IPS DF 6.9 (cell line): ENCODE data around the gene NTSR1.

Experiments
- DNase-seq: peaks from one replicate; pipeline ENCODE4 v3.0.0-alpha.2; 2013; ENCODE audit warnings: low read depth, low spot score
- H3K27ac ChIP-seq: one replicate; pipeline ENCODE4 v1.5.1; 2013; ENCODE audit warnings: low read length, control low read depth
- H3K27me3 ChIP-seq: 2 replicates; pipeline ENCODE4 v1.6.1; 2013; ENCODE audit warnings: mild to moderate bottlenecking, low read length; ENCODE audit not compliant: control insufficient read depth, insufficient read depth
- H3K36me3 ChIP-seq: 2 replicates; pipeline ENCODE4 v1.6.1; 2013; ENCODE audit warnings: low read length; ENCODE audit not compliant: control insufficient read depth, insufficient read depth
- H3K4me1 ChIP-seq: 2 replicates; pipeline ENCODE4 v1.6.1; 2013; ENCODE audit warnings: low read length; ENCODE audit not compliant: control insufficient read depth, insufficient read depth
- H3K4me3 ChIP-seq: 2 replicates; pipeline ENCODE4 v1.5.1; 2013; ENCODE audit warnings: mild to moderate bottlenecking, low read length
- H3K9me3 ChIP-seq: 2 replicates; pipeline ENCODE4 v1.6.1; 2013; ENCODE audit warnings: low read length, inconsistent platforms; ENCODE audit not compliant: control insufficient read depth, insufficient read depth
- WGBS: extraction: QIAGEN DNeasy Blood & Tissue Kit; methylation state at CpG from one replicate; pipeline ENCODE4 v1.1.7; 2013; ENCODE audit warnings: mixed read lengths, missing lambda C conversion rate; ENCODE audit not compliant: insufficient read length, insufficient coverage; 5-methylcytosine and 5-hydroxymethylcytosine counted together

NTSR1 gene

DNA sequence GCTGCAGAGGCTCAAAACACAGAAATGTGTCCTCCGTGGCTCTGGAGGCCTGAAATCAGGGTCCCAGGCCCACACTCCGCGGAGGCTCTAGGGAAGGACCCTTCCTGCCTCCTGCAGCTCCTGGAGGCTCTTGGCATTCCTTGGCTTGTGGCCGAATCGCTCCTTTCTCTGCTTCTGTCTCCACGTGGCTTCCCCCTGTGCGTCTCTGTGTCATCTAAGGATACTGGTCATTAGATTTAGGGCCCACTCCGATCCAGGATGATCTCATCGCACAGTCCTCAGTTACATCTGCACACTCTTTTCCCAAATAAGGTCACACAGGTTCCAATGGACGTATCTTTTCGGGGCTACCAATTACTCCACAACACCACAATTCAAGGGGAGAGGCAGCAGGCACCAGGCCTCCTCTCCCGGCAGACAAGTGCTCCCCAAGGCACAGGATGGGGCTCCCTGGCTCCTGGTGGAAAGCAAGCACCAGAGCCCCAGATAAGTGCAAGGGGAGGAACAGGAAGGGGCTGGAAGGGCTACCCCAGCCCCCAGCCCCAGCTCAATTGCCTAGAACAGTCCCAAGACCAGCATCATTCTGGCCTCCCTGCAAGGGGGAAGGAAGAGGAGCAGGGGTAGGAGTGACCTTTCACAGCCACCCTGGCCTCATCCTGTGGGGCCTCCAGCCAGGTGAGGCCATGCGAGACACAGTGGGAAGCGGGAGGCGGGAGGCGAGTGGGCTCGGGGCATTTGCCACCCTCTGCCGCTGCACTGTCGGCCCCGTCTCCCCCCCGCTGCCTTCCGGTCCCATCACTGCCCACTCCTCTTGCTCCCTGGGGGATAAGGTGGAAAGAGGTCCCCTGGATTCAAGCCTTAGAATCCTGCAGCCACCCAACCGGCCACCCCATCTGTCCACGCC lies 16.3 kb downstream of the NTSR1 start:
- no peak overlapping the region for H3K27ac ChIP-seq
- H3K9me3 ChIP-seq, result no peaks in the 10 kb centered on the region
- H3K36me3 ChIP-seq, result no peaks in the 10 kb centered on the region
- no peaks in the 10 kb centered on the region for H3K27me3 ChIP-seq
- no CpG with 5 or more reads among the region's 24 CpGs for WGBS
- H3K4me1 ChIP-seq, result no peaks in the 10 kb centered on the region
- H3K4me3 ChIP-seq, result no peak overlapping the region
- no peak for DNase-seq

DNA sequence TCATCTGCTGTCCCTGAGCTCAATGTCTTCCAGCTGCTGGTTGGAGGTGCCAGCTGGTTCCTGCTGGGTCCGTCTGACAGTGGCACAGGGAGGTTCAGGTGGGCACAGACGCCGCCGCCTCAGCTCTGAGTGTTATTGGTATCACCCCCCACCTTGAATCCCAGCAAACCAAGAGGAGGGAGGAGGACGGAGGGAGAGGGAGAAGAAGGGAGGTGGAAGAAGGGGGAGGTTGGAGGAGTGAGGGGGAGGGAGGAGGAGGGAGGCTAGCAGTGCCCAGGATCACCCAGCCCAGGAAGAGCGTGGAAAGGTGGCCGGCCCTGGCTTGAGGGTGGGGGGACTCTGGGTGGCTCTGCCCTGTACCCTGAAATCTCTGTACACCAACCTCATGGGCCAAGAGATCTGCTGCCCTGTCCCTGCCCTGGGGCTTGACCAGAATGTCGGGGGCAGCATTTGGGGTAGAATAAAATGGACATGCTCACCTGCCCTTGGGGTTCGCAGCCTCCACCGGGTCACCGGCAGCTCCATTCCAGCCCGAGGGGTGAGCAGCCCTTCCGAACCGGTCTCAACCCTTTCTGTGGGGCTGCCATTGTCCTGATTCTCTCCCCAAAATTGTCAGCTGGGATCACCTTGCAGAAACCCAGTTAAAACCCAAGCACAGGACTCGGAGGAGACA lies 17.1 kb downstream of the NTSR1 start:
- Histone ChIP-seq H3K9me3 (no peaks in the 10 kb centered on the region), H3K27ac (no peak overlapping the region), H3K4me1 (no peaks in the 10 kb centered on the region), H3K36me3 (no peaks in the 10 kb centered on the region), H3K4me3 (no peak overlapping the region), H3K27me3 (no peaks in the 10 kb centered on the region)
- no CpG with 5 or more reads among the region's 15 CpGs for WGBS
- no peak for DNase-seq

DNA sequence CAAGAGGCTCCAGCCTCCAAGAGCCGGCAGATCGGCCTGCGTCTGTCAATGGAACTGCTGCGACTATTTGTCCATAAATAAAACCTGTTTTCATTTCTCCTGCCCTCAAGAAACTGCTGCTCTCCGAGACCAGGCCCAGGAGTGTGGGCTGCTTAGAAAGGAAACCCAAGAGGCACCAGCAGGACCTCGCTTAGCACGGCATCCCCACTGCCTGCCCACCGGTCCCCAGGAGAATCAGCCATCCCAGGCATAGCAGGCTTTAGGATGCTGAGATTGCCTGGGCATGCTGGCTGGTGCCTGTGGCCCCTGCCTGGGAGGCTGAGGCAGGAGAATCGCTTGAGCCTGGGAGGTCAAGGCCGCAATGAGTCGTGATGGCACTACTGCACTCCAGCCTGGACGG lies 17.6 kb downstream of the NTSR1 start:
- Histone ChIP-seq H3K27ac (no peak overlapping the region), H3K36me3 (no peaks in the 10 kb centered on the region), H3K27me3 (no peaks in the 10 kb centered on the region), H3K4me3 (no peak overlapping the region), H3K9me3 (no peaks in the 10 kb centered on the region), H3K4me1 (no peaks in the 10 kb centered on the region)
- no peak for DNase-seq
- WGBS, result no CpG with 5 or more reads among the region's 12 CpGs

DNA sequence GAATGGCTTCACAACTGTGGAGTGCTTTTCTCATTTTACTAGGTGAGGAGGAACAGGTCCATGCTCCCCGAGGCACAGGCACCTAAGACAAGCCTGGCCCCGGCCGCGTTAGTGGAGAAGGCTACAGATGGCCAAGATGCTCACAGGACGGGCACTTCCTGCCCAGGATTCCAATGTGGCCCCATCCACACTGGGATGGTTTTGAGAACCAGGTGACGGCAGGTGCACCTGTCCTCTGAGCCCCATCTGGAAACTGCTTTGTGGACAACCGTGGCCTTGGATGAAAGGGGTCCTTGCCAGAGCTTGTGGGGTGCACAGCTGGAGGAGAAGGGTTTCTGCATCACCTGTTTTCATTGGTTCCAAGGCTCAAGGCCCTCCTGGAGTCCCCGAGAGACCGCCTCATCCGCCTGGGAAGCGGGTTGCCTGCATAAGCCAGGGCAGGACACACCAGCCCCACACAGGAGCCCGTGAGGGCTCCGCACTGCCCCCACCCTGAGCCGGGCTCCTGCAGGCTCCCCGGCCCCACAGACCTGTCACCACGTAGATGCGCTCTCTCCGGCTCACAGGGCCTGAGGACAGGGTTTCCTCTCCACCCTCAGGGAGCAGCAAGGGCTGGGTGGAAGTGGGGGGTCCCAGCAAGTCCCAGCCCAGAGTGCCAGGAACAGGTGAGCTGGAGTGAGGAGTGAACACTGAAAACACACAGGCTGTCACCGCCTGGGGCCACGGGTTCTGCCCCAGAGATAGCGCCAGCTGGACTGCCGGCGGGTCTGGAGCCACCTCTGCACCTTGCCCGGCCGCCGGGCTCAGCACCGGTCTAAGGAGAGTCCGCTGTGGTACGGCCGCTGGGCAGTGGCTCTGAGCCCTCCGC lies 18.3 kb downstream of the NTSR1 start:
- no CpG with 5 or more reads among the region's 31 CpGs for WGBS
- H3K4me3 ChIP-seq, result no peak overlapping the region
- H3K9me3 ChIP-seq, result no peaks in the 10 kb centered on the region
- no peak overlapping the region for H3K27ac ChIP-seq
- H3K36me3 ChIP-seq, result no peaks in the 10 kb centered on the region
- H3K27me3 ChIP-seq, result no peaks in the 10 kb centered on the region
- no peak for DNase-seq
- no peaks in the 10 kb centered on the region for H3K4me1 ChIP-seq

DNA sequence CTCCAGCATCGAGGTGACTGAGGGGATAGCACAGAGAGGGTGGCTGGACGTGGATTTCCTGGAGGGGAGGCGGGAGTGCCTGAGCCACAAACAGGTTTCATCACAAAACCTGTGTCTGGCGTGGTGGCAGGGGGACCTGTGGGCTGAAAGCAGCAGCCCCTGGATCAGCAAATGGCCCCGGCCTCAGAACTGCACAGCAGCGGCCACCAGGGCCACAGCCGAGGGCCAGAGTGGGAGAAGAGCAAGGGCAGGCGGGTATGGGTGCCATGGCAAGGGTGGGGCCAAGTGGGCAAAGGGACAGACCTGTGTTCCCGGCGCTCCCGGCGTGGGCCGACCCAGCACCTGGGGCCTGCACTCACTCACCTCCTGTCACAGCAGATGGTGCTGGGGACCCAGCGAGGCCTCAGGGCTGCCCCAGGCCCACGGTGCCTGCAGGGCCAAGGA lies 19.0 kb downstream of the NTSR1 start:
- Histone ChIP-seq H3K27me3 (no peaks in the 10 kb centered on the region), H3K36me3 (no peaks in the 10 kb centered on the region), H3K9me3 (no peaks in the 10 kb centered on the region), H3K4me1 (no peaks in the 10 kb centered on the region), H3K27ac (no peak overlapping the region), H3K4me3 (no peak overlapping the region)
- WGBS, result no CpG with 5 or more reads among the region's 15 CpGs
- DNase-seq, result no peak

DNA sequence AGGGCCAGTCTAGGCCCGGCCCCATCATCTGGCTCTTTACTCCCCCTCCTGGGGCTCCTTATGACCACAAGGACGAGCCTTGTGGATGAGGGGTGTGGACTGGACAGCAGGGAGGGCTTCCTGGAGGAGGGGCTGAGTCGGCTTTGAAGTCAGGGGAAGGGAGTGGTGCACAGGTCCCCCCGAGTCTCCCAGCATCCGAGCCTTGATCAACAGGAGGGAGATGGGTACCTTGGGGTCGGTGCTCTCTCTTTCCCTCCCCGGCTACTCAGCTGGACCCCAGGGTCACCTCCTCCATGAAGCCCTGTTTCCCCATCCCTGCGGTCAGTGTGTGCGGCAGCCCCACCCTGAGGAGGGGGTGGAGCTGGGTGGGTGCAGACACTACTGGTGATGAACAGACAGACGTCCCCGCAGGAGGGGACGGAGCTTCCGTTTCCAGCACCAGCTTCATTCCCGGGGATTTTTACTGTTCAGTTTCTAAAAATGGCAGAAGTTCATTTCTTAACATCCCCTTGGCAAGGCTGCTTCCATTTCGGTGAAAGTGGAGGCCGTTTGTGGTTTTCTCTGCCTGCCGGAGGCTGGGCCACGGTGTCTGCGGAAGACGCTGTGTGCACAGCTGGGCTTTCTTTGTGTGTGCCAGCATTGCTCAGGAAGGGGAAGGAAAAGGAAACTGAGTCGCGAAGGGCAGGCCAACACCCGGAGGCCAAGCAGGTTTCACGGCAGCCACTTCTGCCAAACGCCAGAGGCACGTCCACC lies 19.6 kb downstream of the NTSR1 start:
- Histone ChIP-seq H3K27ac (no peak overlapping the region), H3K4me1 (no peaks in the 10 kb centered on the region), H3K9me3 (no peaks in the 10 kb centered on the region), H3K4me3 (no peak overlapping the region), H3K27me3 (no peaks in the 10 kb centered on the region), H3K36me3 (no peaks in the 10 kb centered on the region)
- no CpG with 5 or more reads among the region's 26 CpGs for WGBS
- no peak for DNase-seq

DNA sequence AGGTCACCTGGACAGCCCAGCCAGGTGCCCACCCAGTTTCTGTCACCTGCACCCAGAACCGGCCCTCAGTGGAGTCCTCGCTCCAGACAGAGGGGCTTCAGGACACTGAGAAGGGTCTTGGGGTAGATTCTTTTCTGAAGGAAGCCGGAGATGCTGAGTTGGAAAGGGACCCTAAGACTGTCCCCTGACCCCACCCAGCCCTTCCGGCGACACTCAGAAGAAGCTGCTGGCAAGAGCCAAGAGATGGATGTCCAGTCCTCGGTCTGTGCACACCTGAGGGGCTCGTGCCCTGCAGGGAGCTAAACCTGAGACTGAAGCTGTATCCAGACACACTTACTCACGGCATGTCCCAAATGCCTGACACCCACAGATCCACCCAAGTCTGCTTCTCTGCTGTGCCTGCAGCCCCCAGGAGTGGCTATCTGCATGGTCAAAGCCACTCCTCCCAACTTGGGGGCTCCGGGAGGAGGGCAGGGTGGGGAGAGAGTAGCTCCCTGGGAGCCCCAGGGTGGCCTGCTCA lies 20.2 kb downstream of the NTSR1 start:
- DNase-seq, result no peak
- Histone ChIP-seq H3K9me3 (no peaks in the 10 kb centered on the region), H3K4me1 (no peaks in the 10 kb centered on the region), H3K27ac (no peak overlapping the region), H3K36me3 (no peaks in the 10 kb centered on the region), H3K4me3 (no peak overlapping the region), H3K27me3 (no peaks in the 10 kb centered on the region)
- no CpG with 5 or more reads among the region's 9 CpGs for WGBS

DNA sequence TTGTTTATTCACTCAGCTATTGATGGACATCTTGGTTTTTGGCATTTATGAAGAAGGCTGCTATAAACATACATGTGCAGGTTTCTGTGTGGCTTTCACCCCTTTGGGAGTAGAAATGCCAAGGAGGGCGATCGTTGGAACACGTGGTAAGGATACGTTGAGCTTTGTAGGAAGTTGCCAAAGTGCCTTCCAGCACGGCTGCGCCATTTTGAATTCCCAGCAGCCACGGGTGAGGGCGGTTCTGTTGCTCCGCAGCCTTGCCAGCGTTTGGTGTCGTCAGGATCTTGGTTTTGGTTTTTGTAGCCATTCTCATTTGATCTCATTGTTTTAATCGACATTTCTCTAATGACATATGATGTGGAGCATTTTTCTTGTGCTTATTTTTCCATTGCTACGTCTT lies 21.8 kb downstream of the NTSR1 start:
- no peak for DNase-seq
- Histone ChIP-seq H3K36me3 (no peaks in the 10 kb centered on the region), H3K9me3 (no peaks in the 10 kb centered on the region), H3K4me1 (no peaks in the 10 kb centered on the region), H3K4me3 (no peak overlapping the region), H3K27me3 (no peaks in the 10 kb centered on the region), H3K27ac (no peak overlapping the region)
- no CpG with 5 or more reads among the region's 13 CpGs for WGBS

DNA sequence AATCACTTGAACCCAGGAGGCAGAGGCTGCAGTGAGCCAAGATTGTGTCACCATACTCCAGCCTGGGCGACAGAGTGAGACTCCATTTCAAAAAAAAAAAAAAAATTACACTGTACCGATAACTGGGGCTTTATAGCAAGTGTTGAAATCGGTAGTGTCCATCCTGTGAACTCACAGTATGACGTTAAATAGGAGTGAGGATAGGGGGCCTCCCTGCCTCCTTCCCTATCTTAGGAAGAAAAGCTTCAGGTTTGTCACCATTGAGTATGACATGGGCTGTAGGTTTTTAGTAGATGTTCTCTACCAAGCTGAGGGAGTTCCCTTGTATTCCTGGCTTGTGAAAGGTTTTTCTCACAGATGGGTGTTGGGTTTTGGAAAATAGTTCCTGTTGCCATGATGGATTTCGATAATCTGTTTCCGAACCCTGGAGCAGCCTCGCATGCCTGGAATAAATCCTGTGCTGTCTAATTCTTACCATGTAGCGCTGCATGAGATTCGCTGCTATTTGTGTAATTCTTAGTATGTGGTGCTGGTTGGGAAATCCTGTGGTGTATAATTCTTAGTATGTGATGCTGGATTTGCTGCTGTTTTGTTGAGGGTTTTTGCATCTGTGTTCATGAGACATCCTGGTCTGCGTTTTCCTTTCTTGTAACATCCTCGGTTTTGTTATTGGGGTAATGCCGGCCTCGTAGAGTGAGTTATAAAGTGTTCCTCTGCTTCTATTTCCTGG lies 23.6 kb downstream of the NTSR1 start:
- Histone ChIP-seq H3K36me3 (no peaks in the 10 kb centered on the region), H3K4me1 (no peaks in the 10 kb centered on the region), H3K9me3 (no peaks in the 10 kb centered on the region), H3K4me3 (no peak overlapping the region), H3K27ac (no peak overlapping the region), H3K27me3 (no peaks in the 10 kb centered on the region)
- WGBS, result no CpG with 5 or more reads among the region's 13 CpGs
- no peak for DNase-seq
